VCaP (cell line): ENCODE data around the gene HOMER1.

Source experiments
- H3K27ac ChIP-seq: fragments of 450-650 bp; 2 replicates; pipeline ENCODE4 v1.5.1; 2017
- TF ChIP-seq, protein P1 (sequence below): fragments of 450-650 bp; conservative IDR thresholded peaks from 2 replicates; pipeline ENCODE4 v1.5.1; 2017; ENCODE audit warnings: mild to moderate bottlenecking, moderate library complexity

Gene HOMER1

GRCh38 chr5:79413112-79413511 lies 100.8 kb downstream of the HOMER1 start:
- no peak overlapping the region for H3K27ac ChIP-seq
- TF ChIP-seq, protein P1, sequence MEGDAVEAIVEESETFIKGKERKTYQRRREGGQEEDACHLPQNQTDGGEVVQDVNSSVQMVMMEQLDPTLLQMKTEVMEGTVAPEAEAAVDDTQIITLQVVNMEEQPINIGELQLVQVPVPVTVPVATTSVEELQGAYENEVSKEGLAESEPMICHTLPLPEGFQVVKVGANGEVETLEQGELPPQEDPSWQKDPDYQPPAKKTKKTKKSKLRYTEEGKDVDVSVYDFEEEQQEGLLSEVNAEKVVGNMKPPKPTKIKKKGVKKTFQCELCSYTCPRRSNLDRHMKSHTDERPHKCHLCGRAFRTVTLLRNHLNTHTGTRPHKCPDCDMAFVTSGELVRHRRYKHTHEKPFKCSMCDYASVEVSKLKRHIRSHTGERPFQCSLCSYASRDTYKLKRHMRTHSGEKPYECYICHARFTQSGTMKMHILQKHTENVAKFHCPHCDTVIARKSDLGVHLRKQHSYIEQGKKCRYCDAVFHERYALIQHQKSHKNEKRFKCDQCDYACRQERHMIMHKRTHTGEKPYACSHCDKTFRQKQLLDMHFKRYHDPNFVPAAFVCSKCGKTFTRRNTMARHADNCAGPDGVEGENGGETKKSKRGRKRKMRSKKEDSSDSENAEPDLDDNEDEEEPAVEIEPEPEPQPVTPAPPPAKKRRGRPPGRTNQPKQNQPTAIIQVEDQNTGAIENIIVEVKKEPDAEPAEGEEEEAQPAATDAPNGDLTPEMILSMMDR: no peak

DNA sequence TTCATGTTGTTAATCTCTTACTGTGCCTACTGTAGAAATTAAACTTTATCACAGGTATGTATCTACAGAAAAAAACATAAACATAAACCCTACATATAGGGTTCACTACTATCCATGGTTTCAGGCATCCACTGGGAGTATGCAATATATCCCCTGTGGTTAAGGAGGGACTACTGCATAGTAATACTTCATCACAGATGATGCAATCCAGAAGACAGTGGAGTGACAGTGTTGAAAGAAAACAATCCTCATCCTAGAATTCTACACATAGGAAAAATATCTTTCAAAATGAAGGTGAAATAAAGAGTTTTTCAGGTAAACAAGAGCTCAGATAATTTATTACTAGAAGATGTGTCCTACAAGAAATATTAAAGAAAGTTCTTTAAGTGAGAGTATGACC lies 105.9 kb downstream of the HOMER1 start:
- H3K27ac ChIP-seq: no peak overlapping the region
- TF ChIP-seq, protein P1: no peak

DNA sequence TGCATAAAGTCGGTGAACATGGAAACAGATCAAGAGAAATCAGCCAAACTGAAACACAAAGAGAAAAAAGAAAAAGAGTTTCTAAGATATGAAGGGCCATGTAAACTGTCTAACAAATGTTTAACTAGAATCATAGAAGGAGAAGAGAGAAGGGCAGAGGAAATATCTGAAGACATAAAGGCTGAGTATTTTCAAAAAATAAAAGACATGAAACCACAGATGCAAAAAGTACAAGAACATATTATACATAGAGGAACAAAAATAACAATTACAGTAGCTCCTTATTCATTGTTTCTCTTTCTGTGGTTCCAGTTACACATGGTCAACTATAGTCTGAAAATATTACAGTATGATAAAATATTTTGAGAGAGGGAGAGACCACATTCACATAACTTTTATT lies 106.3 kb downstream of the HOMER1 start:
- TF ChIP-seq, protein P1: no peak
- H3K27ac ChIP-seq: no peak overlapping the region

- TF ChIP-seq, protein P1: no peak
- no peak overlapping the region for H3K27ac ChIP-seq
Measured at GRCh38 chr5:79401216-79401615, 112.7 kb downstream of the HOMER1 start.

DNA sequence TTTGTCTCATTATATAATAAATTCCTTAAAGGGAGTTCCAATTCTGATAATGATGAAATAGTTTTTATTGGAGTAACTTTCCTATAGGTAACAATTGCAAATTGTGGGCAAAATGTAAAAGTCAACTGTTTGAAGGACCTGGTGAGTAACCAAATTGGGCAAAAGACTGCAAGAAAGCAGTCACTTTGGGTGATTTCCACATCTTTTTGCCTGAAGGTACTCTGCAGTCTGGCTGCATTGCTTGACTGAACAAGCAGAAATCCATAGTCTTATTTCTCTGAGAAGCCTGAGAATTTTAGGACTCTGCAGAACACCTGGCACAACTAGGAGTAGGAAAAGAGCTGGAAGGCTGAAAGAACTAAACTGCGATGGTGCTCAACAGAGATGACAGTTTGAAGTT lies 114.9 kb downstream of the HOMER1 start:
- TF ChIP-seq, protein P1: no peak
- H3K27ac ChIP-seq: no peak overlapping the region

- no peak overlapping the region for H3K27ac ChIP-seq
- TF ChIP-seq, protein P1: no peak
Measured at GRCh38 chr5:79397080-79397479, 116.9 kb downstream of the HOMER1 start.

DNA sequence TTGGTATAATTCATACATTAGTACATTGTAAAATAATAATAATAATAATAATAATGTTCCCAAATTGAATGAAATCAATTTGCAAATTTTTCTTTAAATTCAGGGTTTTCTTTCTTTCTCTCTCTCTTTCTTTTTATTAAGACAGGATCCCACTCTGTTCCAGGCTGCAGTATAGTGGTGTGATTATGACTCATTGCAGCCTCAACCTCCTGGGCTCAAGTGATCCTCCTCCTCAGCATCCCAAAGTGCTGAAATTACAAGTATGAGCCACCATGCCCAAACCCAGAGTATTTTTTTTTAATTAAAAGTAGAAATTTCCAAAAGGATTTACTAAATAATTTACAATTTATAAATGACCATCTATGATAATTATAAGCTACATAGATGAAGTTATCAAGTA lies 117.7 kb downstream of the HOMER1 start:
- TF ChIP-seq, protein P1: no peak
- H3K27ac ChIP-seq: no peak overlapping the region

DNA sequence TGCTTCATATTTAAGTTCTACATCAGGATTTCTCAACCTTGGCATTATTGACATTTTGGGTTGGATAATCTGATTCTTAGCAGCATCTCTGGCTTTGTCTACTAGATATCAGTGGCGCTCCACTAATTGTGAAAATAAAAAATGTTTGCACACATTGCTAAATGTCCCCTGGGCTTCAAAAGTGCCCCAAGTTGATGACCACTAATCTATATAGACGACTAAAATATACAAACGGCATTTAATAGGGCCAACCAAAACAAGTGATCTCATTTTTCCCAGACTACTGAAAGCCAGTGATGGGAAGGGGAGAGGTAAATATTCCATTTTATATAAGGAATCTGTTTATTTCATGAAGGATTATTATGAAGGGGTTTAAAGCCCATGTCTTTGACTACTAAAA lies 118.6 kb downstream of the HOMER1 start:
- H3K27ac ChIP-seq: no peak overlapping the region
- TF ChIP-seq, protein P1: no peak
